Tongue (tissue), 2 donors: ENCODE results near the gene SLMAP. TPM values are rescaled to one million over a fixed set of nuclear protein-coding genes. Genes with fewer than 3 reads are reported as not detected.
A peak's percentile ranks its signal among the peaks of the same experiment; 100 is the strongest.
"Not testable (repeated sequence)": the region's sequence is repeated elsewhere in the genome, so short reads cannot be mapped to it uniquely, and the experiment has no call there.

Experiments used
- DNase-seq: peaks from one replicate; pipeline ENCODE4 v3.0.0-alpha.2; 2015
- total RNA-seq: library from RNA; depleted of rRNA; stranded (reverse); fragments of >200 nt; gene quantifications from one replicate; pipeline ENCODE4 v1.2.3, GENCODE V29; 2014

The SLMAP gene
- total RNA-seq, 1 donor from 2014 or later: 133 TPM

- DNase-seq: no peak
Measured at GRCh38 chr3:57827757-57828156, 71.6 kb downstream of the SLMAP start.

DNA sequence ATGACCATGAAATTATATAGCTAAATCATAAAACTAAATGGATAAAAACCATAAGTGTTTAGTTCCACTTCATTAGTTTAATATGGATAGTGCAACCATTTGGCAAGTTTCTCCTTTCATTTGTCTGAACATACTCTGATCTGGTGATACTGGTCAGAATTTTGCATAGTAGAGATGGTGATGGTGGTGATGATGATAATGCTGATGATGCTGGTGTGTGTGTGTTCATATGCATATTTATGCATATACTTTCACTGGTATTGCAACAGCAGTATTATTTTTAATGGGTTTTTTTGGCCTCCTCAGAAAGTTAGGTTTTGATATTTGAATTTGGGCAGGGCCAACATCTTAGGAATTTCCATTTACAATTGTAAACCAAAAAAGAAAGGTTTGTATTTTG is 76.4 kb downstream of the SLMAP start:
- DNase-seq: no peak

DNA sequence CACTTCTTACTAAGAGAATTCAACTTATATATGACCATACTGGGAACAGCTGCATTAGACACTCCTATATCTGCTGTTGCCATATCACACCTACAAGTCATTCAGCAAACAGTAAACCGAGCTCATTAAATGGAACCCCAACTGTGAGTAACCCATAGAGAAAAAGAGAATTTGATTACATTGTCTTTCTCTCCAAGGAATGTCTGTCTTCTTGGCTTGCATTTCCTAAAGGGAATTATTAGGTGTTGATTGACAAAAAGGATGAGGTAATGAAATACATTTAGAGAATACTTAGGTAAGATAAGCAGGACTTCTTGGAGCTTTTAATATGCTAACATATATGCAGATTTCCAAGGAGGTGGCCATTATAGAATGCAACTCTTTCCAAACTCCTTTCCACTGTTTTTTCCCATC is 76.8 kb downstream of the SLMAP start:
- no peak for DNase-seq

GRCh38 chr3:57833763-57834162 is 77.7 kb downstream of the SLMAP start:
- no peak for DNase-seq

GRCh38 chr3:57837686-57838085 is 81.6 kb downstream of the SLMAP start:
- no peak for DNase-seq

DNA sequence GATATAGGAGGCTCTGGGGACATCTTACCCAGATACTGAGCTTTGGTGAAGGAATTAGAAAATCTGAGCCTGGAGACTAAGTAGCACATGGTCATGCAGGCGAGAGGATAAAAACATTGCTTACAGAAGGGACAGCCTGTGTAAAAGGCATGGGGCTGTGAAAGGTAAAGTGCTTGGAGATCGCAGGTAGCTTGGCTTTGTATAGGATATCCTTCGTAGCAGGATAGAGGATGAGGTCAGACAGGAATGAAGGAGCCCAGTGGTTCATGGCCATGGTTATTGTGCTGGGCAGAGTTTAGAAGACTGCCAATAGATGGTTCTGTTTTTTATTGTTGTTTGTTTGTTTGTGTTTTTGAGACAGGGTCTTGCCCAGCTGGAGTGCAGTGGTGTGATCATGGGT is 82.5 kb downstream of the SLMAP start:
- no peak for DNase-seq

DNA sequence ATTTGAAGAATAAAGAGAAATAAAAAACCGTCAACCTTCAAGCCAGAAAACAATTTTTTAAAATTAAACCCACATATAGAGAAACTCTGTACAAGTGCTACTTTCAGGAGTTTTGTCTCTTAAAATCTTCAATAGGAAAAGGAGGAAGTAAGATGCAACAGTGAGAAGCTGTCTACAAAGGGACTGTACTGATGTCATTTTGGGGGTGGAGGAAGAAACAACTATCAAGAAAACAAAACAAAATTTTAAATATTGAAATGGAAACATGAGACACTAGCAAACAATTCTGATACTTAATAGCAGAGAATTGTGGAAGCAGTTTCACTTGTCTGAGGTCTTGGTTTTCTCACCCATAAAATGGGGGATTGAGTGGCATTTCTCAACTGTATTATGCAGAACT is 84.4 kb downstream of the SLMAP start:
- DNase-seq: no peak

GRCh38 chr3:57841818-57842217 is 85.7 kb downstream of the SLMAP start:
- DNase-seq: no peak

GRCh38 chr3:57848177-57848738 is 92.1 kb downstream of the SLMAP start:
- no peak for DNase-seq

DNA sequence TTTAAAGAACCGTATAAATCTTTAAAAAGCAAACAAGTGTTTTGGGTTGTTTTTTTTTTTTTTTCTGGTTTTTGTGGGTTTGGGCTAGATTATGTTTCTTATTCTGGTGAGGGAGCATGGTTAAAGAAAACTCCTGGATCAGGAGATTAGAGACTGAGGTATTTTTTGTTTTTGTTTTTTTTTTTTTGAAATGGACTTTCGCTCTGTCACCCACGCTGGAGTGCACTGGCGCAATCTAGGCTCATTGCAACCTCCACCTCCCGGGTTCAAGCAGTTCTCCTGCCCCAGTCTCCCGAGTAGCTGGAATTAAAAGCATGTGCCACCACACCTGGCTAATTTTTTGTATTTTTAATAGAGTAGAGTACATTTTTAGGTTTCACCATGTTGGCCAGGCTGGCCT is 95.2 kb downstream of the SLMAP start:
- no peak for DNase-seq

GRCh38 chr3:57852896-57853295 is 96.8 kb downstream of the SLMAP start:
- peak; percentile 39 for DNase-seq

DNA sequence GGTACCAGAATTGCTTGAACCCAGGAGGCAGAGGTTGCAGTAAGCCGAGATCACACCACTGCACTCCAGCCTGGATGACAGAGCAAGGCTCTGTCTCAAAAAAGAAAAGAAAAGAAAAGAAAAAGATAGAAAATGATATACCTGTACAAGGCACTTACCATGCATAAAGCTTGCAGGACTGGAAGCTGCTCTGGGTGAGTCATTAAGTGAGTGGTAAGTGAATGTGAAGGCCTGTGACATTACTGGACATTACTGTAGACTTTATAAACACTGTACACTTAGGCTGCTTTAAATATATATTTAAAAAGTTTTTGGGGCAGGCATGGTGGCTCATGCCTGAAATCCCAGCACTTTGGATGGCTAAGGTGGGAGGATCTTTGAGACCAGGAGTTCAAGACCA is 99.2 kb downstream of the SLMAP start:
- no peak for DNase-seq

DNA sequence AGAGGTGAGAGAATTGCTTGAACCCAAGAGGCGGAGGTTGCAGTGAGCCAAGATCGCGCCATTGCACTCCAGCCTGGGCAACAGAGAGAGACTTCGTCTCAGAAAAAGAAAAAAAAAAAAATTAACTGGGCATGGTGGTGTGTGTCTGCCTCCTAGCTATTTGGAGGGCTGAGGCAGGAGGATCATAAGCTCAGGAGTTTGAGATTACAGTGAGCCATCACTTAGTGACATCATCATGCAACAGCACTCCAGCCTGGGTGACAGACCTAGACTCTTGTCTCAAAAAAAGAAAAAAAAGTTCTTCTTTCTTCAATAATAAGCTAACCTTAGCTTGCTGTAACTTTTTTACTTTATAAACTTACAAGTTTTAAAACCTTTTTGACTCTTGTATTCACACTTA is 99.8 kb downstream of the SLMAP start:
- no peak for DNase-seq

- DNase-seq: no peak
Measured at GRCh38 chr3:57856675-57857074, 100.6 kb downstream of the SLMAP start.

GRCh38 chr3:57862894-57863293 is 106.8 kb downstream of the SLMAP start:
- no peak for DNase-seq

DNA sequence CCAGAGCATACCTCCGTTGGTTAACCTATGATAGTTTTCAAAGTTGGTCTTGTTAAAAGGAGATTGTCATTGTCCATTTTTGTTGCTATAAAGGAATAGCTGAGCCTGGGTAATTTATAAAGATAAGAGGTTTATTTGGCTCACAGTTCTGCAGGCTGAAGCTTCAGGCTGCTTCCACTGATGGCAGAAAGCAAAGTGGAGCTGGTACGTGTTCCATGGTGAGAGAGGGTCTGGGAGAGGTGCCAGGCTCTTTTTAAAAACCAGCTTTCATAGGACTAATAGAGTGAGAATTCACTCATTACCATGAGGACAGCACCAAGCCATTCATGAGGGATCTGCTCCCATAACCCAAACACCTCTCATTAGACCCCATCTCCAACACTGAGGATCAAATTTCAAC is 107.3 kb downstream of the SLMAP start:
- no peak for DNase-seq

DNA sequence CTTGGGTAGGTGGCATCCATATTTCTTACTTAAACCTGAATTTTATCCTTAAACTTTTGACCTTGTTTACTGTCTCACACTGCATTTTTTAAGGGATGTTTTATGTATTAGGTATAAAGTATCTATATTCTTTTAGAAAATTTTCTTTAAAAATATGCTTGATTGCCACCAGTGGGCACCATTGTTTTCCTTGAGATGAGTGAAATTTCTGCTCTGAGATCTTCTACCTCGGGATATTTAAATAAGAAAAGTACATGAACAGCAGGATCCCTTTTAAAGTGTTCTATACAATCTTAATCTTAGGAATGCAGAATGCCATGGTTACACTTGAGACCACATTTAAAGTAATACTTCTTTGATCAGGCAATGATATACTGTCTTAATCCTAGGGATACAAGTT is 108.7 kb downstream of the SLMAP start:
- peak; percentile 40 for DNase-seq

- DNase-seq: not testable (repeated sequence)
Measured at GRCh38 chr3:57869110-57869509, 113.0 kb downstream of the SLMAP start.

GRCh38 chr3:57872606-57873005 is 116.5 kb downstream of the SLMAP start:
- no peak for DNase-seq

DNA sequence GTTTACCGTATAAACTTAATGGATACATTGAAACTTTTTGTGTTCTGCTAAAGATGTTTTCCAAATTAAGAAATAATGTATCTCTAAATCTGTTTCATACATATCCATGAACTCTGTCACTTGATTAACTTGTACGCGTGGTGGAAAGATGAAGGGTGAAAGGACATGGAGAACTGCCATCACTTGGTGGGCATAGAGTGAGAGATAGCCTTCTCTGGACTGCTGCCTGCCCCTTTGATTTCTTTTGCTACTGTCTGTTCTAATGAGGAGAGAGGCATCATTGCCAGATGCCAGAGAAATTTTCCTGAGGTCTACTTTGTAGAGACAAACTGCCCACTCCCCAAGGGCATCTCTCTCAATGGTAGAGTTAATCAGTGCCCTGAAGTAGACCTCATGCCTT is 120.5 kb downstream of the SLMAP start:
- DNase-seq: no peak

DNA sequence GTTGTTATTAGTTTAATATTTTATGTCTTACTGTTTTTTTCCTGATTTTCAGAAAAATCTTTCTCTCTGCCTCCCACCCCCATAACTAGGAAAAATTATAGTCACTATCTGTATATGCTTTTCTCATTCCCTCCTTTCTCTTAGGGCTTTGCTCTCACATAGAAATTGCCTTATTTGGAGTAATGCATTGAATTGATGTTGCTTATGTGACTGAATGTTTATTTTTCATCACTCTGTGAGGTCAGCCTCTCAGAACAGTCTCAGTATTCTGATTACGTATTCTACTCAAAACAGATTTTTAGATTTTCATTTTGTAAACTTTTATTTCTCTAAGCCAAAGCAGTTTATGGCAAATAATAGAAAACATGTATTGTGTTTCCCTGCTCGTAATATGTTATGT is 121.0 kb downstream of the SLMAP start:
- DNase-seq: peak; percentile 16

DNA sequence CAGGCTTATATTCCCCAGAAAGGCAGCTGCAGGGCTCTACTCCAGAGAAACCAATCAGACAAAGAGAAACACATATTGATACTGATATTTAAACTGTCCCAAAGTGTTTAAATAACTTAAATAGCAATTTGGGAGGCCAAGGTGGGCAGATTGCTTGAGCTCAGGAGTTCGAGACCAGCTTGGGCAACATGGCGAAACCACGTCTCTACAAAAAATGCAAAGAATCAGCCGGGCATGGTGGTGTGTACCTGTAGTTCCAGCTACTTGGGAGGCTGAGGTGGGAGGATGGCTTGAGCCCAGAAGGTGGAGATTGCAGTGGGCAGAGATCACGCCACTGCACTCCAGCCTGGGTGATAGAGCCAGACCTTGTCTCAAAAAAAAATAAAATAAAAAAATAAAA is 128.3 kb downstream of the SLMAP start:
- DNase-seq: not testable (repeated sequence)

DNA sequence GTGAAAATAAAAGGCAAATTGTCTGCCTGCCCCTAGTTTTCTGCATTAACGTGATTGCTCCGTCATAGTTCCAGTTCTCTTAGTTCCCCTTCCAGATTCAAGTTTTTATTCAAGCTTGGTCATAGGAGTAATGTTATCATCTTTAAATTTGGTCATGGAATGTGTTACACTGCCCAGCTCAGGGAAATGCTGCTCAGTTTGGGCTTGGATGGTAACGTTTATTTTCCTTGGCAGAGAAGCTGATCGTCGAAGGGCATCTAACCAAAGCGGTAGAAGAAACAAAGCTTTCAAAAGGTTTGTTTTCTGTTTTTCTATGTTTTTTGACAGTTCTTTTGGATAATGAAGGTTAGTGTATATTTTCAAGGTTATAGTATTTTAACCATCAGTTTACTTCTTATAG is 133.7 kb downstream of the SLMAP start:
- no peak for DNase-seq

DNA sequence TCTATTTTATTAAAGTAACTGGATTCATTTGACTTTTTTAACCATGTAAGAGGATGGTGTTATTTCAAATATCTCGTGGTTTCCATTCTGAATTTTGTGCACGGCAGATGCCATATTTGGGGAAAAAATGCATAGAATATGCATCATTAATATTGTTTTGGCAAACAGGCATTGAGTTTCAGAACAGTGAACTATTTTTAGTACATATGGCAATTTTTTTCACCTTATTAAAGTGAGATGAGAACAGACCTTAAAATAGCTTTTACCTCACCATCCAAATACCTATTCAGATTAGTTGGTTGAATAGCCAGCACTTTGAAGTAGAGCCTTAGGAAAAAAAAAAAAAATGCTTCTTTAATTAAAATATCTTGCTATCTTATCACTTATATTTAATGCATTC is 134.8 kb downstream of the SLMAP start:
- DNase-seq: peak; percentile 19

DNA sequence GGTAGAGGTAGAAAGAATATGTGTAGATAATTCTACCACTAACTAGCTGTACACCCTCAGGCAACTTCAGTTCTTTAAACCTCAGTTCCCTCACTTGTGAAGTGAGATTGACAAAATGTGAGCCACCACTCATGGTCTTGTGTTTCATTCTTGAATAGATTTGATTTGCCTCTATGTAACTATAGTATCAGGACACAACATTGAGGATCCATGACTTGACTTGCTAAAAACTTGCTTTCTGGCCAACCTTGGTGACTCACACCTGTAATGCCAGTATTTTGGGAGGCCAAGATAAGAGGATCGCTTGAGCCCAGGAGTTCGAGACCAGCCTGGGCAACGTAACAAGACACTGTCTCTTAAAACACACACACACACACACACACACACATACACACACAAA is 136.3 kb downstream of the SLMAP start:
- DNase-seq: no peak
